Neural progenitor cell (in vitro differentiated cells): ENCODE results near the gene NKX6-1. TPM values are rescaled to one million over a fixed set of nuclear protein-coding genes. Genes with fewer than 3 reads are reported as not detected.
A peak's percentile ranks its signal among the peaks of the same experiment; 100 is the strongest.

Source experiments
- DNase-seq: peaks from one replicate; pipeline ENCODE4 v3.0.0-alpha.2; 2016; ENCODE audit warnings: low spot score
- H2AFZ ChIP-seq: fragments of 200-600 bp; sonication (generic); replicated peaks from 2 replicates; pipeline ENCODE4 v1.6.1; 2016; ENCODE audit warnings: antibody characterized with exemption
- H3F3A ChIP-seq: fragments of 200-600 bp; sonication (generic); 2 replicates; pipeline ENCODE4 v1.6.1; 2016; ENCODE audit warnings: antibody characterized with exemption, low read depth
- H3K27ac ChIP-seq: fragments of 200-600 bp; sonication (generic); 2 replicates; pipeline ENCODE4 v1.5.1; 2016; ENCODE audit warnings: mild to moderate bottlenecking
- H3K27me3 ChIP-seq: fragments of 200-600 bp; sonication (generic); 2 replicates; pipeline ENCODE4 v1.6.1; 2016; ENCODE audit warnings: mild to moderate bottlenecking, moderate library complexity
- H3K36me3 ChIP-seq: fragments of 200-600 bp; sonication (generic); 2 replicates; pipeline ENCODE4 v1.5.1; 2016
- H3K4me1 ChIP-seq: fragments of 200-600 bp; sonication (generic); 2 replicates; pipeline ENCODE4 v1.6.1; 2016; ENCODE audit warnings: mixed run types
- H3K4me2 ChIP-seq: fragments of 200-600 bp; sonication (generic); 2 replicates; pipeline ENCODE4 v1.6.1; 2016
- H3K4me3 ChIP-seq: fragments of 200-600 bp; sonication (generic); 2 replicates; pipeline ENCODE4 v1.5.1; 2016
- H3K79me2 ChIP-seq: fragments of 200-600 bp; sonication (generic); 2 replicates; pipeline ENCODE4 v1.6.1; 2016; ENCODE audit warnings: low read depth
- H3K9ac ChIP-seq: fragments of 200-600 bp; sonication (generic); 2 replicates; pipeline ENCODE4 v1.6.1; 2016
- H3K9me3 ChIP-seq: fragments of 200-600 bp; sonication (generic); 2 replicates; pipeline ENCODE4 v1.5.1; 2016; ENCODE audit warnings: low read depth
- H4K20me1 ChIP-seq: fragments of 200-600 bp; sonication (generic); 2 replicates; pipeline ENCODE4 v1.6.1; 2016; ENCODE audit warnings: low read depth
- H3K27ac Mint-ChIP-seq: 3 replicates; pipeline ENCODE4 v1.8.0; 2021; ENCODE audit warnings: mixed read lengths
- H3K27me3 Mint-ChIP-seq: 2 replicates; pipeline ENCODE4 v1.8.0; 2022; ENCODE audit warnings: low read depth, mild to moderate bottlenecking, inconsistent platforms, moderate library complexity, mixed read lengths; ENCODE audit not compliant: insufficient read depth
- H3K36me3 Mint-ChIP-seq: 3 replicates; pipeline ENCODE4 v1.8.0; 2021; ENCODE audit warnings: mixed read lengths
- H3K4me1 Mint-ChIP-seq: 3 replicates; pipeline ENCODE4 v1.8.0; 2021; ENCODE audit warnings: mixed read lengths
- H3K4me3 Mint-ChIP-seq: 3 replicates; pipeline ENCODE4 v1.8.0; 2021; ENCODE audit warnings: mild to moderate bottlenecking, moderate library complexity, mixed read lengths
- H3K9me3 Mint-ChIP-seq: 3 replicates; pipeline ENCODE4 v1.8.0; 2020; ENCODE audit warnings: mixed read lengths
- EZH2 ChIP-seq: fragments of 200-600 bp; sonication (generic); IDR thresholded peaks from 2 replicates; pipeline ENCODE4 v1.6.1; 2017; ENCODE audit warnings: antibody characterized with exemption, mild to moderate bottlenecking, moderate library complexity
- EZH2phosphoT487 ChIP-seq: fragments of 200-600 bp; sonication (generic); IDR thresholded peaks from 2 replicates; pipeline ENCODE4 v1.6.1; 2017; ENCODE audit warnings: antibody characterized with exemption
- total RNA-seq: library from RNA; depleted of rRNA; stranded (reverse); fragments of >200 nt; gene quantifications from 2 replicates; pipeline ENCODE4 v1.2.3, GENCODE V29; 2015; ENCODE audit warnings: low replicate concordance
- TF ChIP-seq, protein P1 (sequence below): fragments of 200-600 bp; sonication (generic); IDR thresholded peaks from 2 replicates; pipeline ENCODE4 v1.5.1; 2017; ENCODE audit warnings: antibody characterized with exemption, mild to moderate bottlenecking

NKX6-1 gene
- total RNA-seq, 1 donor from 2014 or later: 0.79 TPM

GRCh38 chr4:84496331-84496705, 2.8 kb downstream of the NKX6-1 start:
- Histone ChIP-seq H3K4me3 (peak overlapping the region; percentile 60), H4K20me1 (peaks cover 76% of the 10 kb centered on the region), H3K79me2 (no peaks in the 10 kb centered on the region), H3K9ac (no peak overlapping the region), H3K27me3 (peaks cover 99% of the 10 kb centered on the region), H3K9me3 (no peaks in the 10 kb centered on the region), H3K36me3 (no peaks in the 10 kb centered on the region), H2AFZ (peak overlapping the region; percentile 22), H3K27ac (no peak overlapping the region), H3F3A (peaks cover 76% of the 10 kb centered on the region), H3K4me2 (peak overlapping the region; percentile 85), H3K4me1 (peaks cover 51% of the 10 kb centered on the region)
- Mint-ChIP-seq H3K27me3 (peaks cover 78% of the 10 kb centered on the region), H3K4me1 (peaks cover 44% of the 10 kb centered on the region), H3K9me3 (no peaks in the 10 kb centered on the region), H3K36me3 (no peaks in the 10 kb centered on the region), H3K27ac (no peak overlapping the region), H3K4me3 (peak overlapping the region; percentile 90)
- peak; percentile 77 for DNase-seq
- TF ChIP-seq EZH2phosphoT487 (no peak), EZH2 (peak; percentile 77)

DNA sequence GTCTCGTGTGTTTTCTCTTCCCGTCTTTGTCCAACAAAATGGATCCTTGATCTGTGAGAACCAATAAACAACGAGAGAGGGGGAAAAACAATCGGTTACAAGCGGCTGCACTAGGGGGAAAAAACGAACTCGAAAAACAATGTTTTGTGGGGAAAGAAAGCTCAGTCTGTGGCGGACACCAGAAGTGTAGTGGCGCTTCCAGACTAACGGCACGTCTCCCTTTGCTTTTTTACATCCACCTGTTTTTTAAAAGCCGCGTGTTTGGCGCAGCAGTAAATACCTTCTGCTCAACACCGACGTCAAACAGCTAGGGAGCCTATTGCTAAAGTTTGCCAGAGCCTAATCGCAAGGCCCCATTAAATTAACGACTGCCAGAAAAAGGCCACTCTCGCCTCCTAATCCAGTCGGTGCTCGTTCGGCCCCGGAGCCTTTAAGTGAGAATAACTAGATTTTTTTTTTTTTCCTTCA, 3.3 kb downstream of the NKX6-1 start:
- no peaks in the 10 kb centered on the region for H3K79me2 ChIP-seq
- H4K20me1 ChIP-seq: peaks cover 76% of the 10 kb centered on the region
- no peaks in the 10 kb centered on the region for H3K9me3 Mint-ChIP-seq
- no peaks in the 10 kb centered on the region for H3K36me3 Mint-ChIP-seq
- H3K4me2 ChIP-seq: peak overlapping the region; percentile 85
- H3K4me3 Mint-ChIP-seq: peak overlapping the region; percentile 90
- H3K27ac Mint-ChIP-seq: no peak overlapping the region
- H3F3A ChIP-seq: peaks cover 76% of the 10 kb centered on the region
- H3K4me3 ChIP-seq: peak overlapping the region; percentile 60
- peak; percentile 46 for DNase-seq
- H3K4me1 Mint-ChIP-seq: peaks cover 49% of the 10 kb centered on the region
- peaks cover 99% of the 10 kb centered on the region for H3K27me3 ChIP-seq
- H3K4me1 ChIP-seq: peaks cover 49% of the 10 kb centered on the region
- H3K27me3 Mint-ChIP-seq: peaks cover 78% of the 10 kb centered on the region
- H2AFZ ChIP-seq: no peak overlapping the region
- H3K36me3 ChIP-seq: no peaks in the 10 kb centered on the region
- TF ChIP-seq, protein P1, sequence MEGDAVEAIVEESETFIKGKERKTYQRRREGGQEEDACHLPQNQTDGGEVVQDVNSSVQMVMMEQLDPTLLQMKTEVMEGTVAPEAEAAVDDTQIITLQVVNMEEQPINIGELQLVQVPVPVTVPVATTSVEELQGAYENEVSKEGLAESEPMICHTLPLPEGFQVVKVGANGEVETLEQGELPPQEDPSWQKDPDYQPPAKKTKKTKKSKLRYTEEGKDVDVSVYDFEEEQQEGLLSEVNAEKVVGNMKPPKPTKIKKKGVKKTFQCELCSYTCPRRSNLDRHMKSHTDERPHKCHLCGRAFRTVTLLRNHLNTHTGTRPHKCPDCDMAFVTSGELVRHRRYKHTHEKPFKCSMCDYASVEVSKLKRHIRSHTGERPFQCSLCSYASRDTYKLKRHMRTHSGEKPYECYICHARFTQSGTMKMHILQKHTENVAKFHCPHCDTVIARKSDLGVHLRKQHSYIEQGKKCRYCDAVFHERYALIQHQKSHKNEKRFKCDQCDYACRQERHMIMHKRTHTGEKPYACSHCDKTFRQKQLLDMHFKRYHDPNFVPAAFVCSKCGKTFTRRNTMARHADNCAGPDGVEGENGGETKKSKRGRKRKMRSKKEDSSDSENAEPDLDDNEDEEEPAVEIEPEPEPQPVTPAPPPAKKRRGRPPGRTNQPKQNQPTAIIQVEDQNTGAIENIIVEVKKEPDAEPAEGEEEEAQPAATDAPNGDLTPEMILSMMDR: no peak
- TF ChIP-seq EZH2phosphoT487 (no peak), EZH2 (peak; percentile 4)
- no peak overlapping the region for H3K9ac ChIP-seq
- H3K9me3 ChIP-seq: no peaks in the 10 kb centered on the region
- H3K27ac ChIP-seq: no peak overlapping the region

GRCh38 chr4:84495118-84495793, 3.8 kb downstream of the NKX6-1 start:
- Histone ChIP-seq H3K9ac (no peak overlapping the region), H3K4me1 (peaks cover 44% of the 10 kb centered on the region), H3K79me2 (no peaks in the 10 kb centered on the region), H3F3A (peaks cover 70% of the 10 kb centered on the region), H4K20me1 (peaks cover 76% of the 10 kb centered on the region), H2AFZ (no peak overlapping the region), H3K27me3 (peaks cover 99% of the 10 kb centered on the region), H3K9me3 (no peaks in the 10 kb centered on the region), H3K4me3 (peak overlapping the region; percentile 60), H3K36me3 (no peaks in the 10 kb centered on the region), H3K27ac (no peak overlapping the region), H3K4me2 (peak overlapping the region; percentile 85)
- Mint-ChIP-seq H3K27me3 (peaks cover 78% of the 10 kb centered on the region), H3K4me3 (peak overlapping the region; percentile 90), H3K9me3 (no peaks in the 10 kb centered on the region), H3K4me1 (peaks cover 49% of the 10 kb centered on the region), H3K27ac (no peak overlapping the region), H3K36me3 (no peaks in the 10 kb centered on the region)
- TF ChIP-seq, protein P1: no peak
- no peak for TF ChIP-seq EZH2
- no peak for TF ChIP-seq EZH2phosphoT487
- DNase-seq: peak; percentile 47

DNA sequence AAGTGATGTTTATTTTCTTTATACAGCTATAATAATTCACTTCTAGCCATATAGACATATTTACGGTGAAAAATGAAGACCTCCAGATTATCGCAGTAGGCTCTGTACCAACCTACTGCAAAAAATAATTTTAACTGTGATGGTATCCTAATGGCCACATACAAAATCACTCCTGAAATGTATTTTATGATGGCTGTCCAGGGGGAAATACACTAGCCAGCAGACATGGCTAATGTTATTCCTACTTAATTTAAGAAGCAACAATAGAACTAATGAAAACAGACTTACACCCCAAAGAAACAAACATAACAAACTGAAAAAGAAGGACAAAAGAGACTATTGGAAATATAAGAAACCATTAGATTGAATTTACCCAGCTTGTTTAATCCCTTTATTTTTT, 4.6 kb downstream of the NKX6-1 start:
- H3F3A ChIP-seq: peaks cover 63% of the 10 kb centered on the region
- H3K4me3 ChIP-seq: no peak overlapping the region
- peaks cover 77% of the 10 kb centered on the region for H4K20me1 ChIP-seq
- peaks cover 79% of the 10 kb centered on the region for H3K27me3 Mint-ChIP-seq
- H3K4me2 ChIP-seq: no peak overlapping the region
- H3K27ac ChIP-seq: no peak overlapping the region
- H2AFZ ChIP-seq: no peak overlapping the region
- H3K9me3 Mint-ChIP-seq: no peaks in the 10 kb centered on the region
- H3K27ac Mint-ChIP-seq: no peak overlapping the region
- H3K27me3 ChIP-seq: peaks cover 99% of the 10 kb centered on the region
- no peaks in the 10 kb centered on the region for H3K79me2 ChIP-seq
- H3K9ac ChIP-seq: no peak overlapping the region
- no peaks in the 10 kb centered on the region for H3K9me3 ChIP-seq
- no peaks in the 10 kb centered on the region for H3K36me3 Mint-ChIP-seq
- no peaks in the 10 kb centered on the region for H3K36me3 ChIP-seq
- peaks cover 38% of the 10 kb centered on the region for H3K4me1 ChIP-seq
- no peak for DNase-seq
- TF ChIP-seq EZH2phosphoT487: no peak
- TF ChIP-seq, protein P1: no peak
- no peak for TF ChIP-seq EZH2
- peak overlapping the region; percentile 21 for H3K4me3 Mint-ChIP-seq
- H3K4me1 Mint-ChIP-seq: peaks cover 43% of the 10 kb centered on the region
